ENCODE results near the gene OLFML3.

OLFML3 gene

GRCh38 chr1:114003431-114003830 lies 24.2 kb downstream of the OLFML3 start:
- no peak for TF ChIP-seq REST (IDR thresholded peaks at IDR 0.05; ENCODE audit: insufficient read depth in 1 of 2, low read depth in 2 of 2, low read length in 2 of 2)
- TF ChIP-seq POLR2AphosphoS5 (IDR thresholded peaks at IDR 0.05; ENCODE audit: low read depth, low read length): no peak
- TF ChIP-seq TAF1 (IDR thresholded peaks at IDR 0.05; ENCODE audit: borderline replicate concordance, insufficient read depth, low read length): no peak
- TF ChIP-seq FOXP2 (optimal IDR thresholded peaks at IDR 0.05; ENCODE audit: borderline replicate concordance, extremely low read depth, extremely low read length, insufficient read depth): no peak
- TF ChIP-seq SIN3A (IDR thresholded peaks at IDR 0.05; ENCODE audit: borderline replicate concordance, insufficient read depth, low read length): no peak

- TF ChIP-seq POLR2AphosphoS5 (IDR thresholded peaks at IDR 0.05; ENCODE audit: low read depth, low read length) (no peak), SIN3A (IDR thresholded peaks at IDR 0.05; ENCODE audit: borderline replicate concordance, insufficient read depth, low read length) (no peak), TAF1 (IDR thresholded peaks at IDR 0.05; ENCODE audit: borderline replicate concordance, insufficient read depth, low read length) (no peak), REST (IDR thresholded peaks at IDR 0.05; ENCODE audit: insufficient read depth in 1 of 2, low read depth in 2 of 2, low read length in 2 of 2) (no peak), FOXP2 (optimal IDR thresholded peaks at IDR 0.05; ENCODE audit: borderline replicate concordance, extremely low read depth, extremely low read length, insufficient read depth) (no peak)
Observed at GRCh38 chr1:114008480-114008941, 29.2 kb downstream of the OLFML3 start.

GRCh38 chr1:114008993-114009392 lies 29.7 kb downstream of the OLFML3 start:
- TF ChIP-seq POLR2AphosphoS5 (IDR thresholded peaks at IDR 0.05; ENCODE audit: low read depth, low read length): no peak
- TF ChIP-seq TAF1 (IDR thresholded peaks at IDR 0.05; ENCODE audit: borderline replicate concordance, insufficient read depth, low read length): no peak
- no peak for TF ChIP-seq REST (IDR thresholded peaks at IDR 0.05; ENCODE audit: insufficient read depth in 1 of 2, low read depth in 2 of 2, low read length in 2 of 2)
- no peak for TF ChIP-seq SIN3A (IDR thresholded peaks at IDR 0.05; ENCODE audit: borderline replicate concordance, insufficient read depth, low read length)
- no peak for TF ChIP-seq FOXP2 (optimal IDR thresholded peaks at IDR 0.05; ENCODE audit: borderline replicate concordance, extremely low read depth, extremely low read length, insufficient read depth)

GRCh38 chr1:114009393-114009792 lies 30.1 kb downstream of the OLFML3 start:
- TF ChIP-seq FOXP2 (optimal IDR thresholded peaks at IDR 0.05; ENCODE audit: borderline replicate concordance, extremely low read depth, extremely low read length, insufficient read depth) (no peak), REST (IDR thresholded peaks at IDR 0.05; ENCODE audit: insufficient read depth in 1 of 2, low read depth in 2 of 2, low read length in 2 of 2) (no peak), POLR2AphosphoS5 (IDR thresholded peaks at IDR 0.05; ENCODE audit: low read depth, low read length) (no peak), SIN3A (IDR thresholded peaks at IDR 0.05; ENCODE audit: borderline replicate concordance, insufficient read depth, low read length) (no peak), TAF1 (IDR thresholded peaks at IDR 0.05; ENCODE audit: borderline replicate concordance, insufficient read depth, low read length) (no peak)

Data from PFSK-1 (cell line).